NB4 (cell line): Measurements from ENCODE around the gene ST6GALNAC2.
A peak's percentile ranks its signal among the peaks of the same experiment; 100 is the strongest.

ENCODE experiments used
- DNase-seq: peaks from one replicate; pipeline ENCODE4 v3.0.0; 2010; ENCODE audit warnings: low read depth
- H3K4me3 ChIP-seq: one replicate; pipeline ENCODE4 v1.5.1; 2011; ENCODE audit warnings: mild to moderate bottlenecking, low read depth, low read length, moderate library complexity
- CTCF ChIP-seq: IDR thresholded peaks from one replicate; pipeline ENCODE4 v1.5.1; 2012; ENCODE audit warnings: low read depth, low read length
- MAX ChIP-seq: IDR thresholded peaks from 2 replicates; pipeline ENCODE4 v1.6.1; 2011; ENCODE audit warnings: low read depth, low read length
- MYC ChIP-seq: IDR thresholded peaks from 2 replicates; pipeline ENCODE4 v1.6.1; 2011; ENCODE audit warnings: low read depth, low read length
- POLR2A ChIP-seq: IDR thresholded peaks from 2 replicates; pipeline ENCODE4 v1.6.1; 2011; ENCODE audit warnings: mild to moderate bottlenecking; ENCODE audit not compliant: insufficient read length; ENCODE audit errors: extremely low read depth

ST6GALNAC2 gene

DNA sequence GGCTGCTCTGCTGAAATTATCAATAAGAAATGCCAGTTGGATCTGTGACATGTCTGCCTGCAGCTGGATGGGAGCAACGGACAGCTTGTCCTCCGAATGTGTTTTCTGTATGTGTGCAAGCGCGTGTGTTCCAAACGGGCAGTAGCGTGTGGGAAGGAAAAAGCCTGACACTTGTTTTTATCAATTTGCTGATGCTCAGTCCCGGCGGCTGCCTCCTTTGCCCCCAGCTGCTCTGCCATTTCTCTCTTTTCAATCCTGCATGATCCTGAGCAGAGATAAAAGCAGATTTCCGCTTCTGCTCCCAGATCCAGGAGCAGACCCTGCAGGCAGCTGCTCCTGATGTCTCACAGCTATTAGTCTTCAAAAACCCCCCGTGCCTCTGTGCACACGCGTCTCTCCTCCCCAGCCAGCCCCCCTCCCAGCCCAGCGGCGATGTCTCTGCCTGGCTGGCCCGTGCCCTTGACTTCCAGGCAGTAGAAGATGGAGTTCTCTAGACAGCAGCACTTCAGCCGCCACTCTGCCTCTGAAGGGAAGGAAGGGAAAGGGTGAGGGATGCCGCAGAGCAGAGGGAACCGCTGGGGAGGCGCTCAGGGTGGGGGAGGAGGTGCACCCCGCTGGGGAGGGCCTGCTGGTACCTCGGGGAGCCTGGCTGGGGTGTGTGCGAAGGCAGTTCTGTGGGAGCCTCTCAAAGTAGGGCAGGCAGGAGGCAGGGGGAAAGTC, 41.7 kb downstream of the ST6GALNAC2 start:
- no peak overlapping the region for H3K4me3 ChIP-seq
- TF ChIP-seq POLR2A, result no peak
- no peak for TF ChIP-seq MAX
- TF ChIP-seq CTCF, result no peak
- peak; percentile 29 for DNase-seq

GRCh38 chr17:76543482-76543825, 42.2 kb downstream of the ST6GALNAC2 start:
- DNase-seq, result no peak
- H3K4me3 ChIP-seq, result no peak overlapping the region
- TF ChIP-seq POLR2A (no peak), MAX (no peak), CTCF (no peak), MYC (no peak)

- no peak for DNase-seq
- no peak for TF ChIP-seq CTCF
- no peak for TF ChIP-seq POLR2A
- no peak for TF ChIP-seq MAX
- H3K4me3 ChIP-seq, result no peak overlapping the region
Observed at GRCh38 chr17:76542984-76543383, 42.7 kb downstream of the ST6GALNAC2 start.

DNA sequence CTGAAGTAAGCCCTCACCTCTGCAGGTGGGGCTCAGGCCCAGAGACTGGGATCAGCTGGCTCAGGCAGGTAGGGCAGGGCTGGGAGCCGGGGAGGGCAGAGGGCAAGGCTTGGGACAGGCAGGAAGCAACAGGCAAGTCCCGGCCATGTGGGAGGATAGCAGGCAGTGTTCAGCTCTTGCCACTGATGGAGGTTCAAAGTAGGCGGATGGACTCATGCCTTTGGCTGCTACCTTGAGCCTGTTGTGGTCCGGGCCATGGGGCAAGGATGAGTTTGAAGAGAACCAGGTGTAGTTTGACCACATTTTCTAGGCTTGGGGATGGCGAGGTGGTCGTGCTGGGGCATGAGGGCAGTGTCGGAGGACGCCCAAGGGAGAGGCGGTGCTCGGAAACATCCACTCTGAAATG, 43.1 kb downstream of the ST6GALNAC2 start:
- H3K4me3 ChIP-seq, result no peak overlapping the region
- no peak for DNase-seq
- TF ChIP-seq MAX (no peak), MYC (no peak), POLR2A (no peak), CTCF (no peak)

DNA sequence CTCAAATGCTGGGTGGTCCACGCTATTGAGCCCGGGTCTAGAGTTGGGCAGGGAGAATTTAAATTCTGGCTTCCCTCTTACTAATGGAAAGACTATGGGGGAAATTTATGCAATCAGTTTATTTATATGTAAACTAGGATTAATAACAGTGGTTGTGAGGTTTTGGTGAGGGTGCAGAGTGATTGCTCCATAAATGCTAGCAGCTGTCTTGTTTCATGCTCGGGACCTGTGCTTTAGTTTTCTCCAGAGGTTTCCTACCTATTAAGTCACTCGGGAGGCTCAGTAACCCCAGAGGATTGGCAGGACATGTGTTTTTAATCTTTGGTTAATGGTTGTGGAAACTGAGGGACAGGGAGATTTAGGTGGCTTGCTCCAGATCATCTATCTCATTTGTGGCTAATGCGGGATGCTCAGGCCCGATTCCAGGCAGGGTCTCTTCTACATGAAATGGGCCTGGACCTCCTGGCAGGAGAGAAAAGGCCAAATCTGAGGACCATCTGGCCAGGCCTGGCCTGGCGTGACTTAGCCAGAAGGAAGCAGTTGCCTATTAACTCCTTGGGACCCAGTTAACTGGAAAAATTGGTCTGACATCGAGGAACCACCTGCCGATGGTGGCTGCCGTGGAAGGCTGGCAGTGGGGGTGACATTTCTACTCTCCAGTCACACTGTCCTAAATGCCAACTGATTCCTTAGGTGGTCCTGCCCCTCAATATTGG, 43.8 kb downstream of the ST6GALNAC2 start:
- no peak for DNase-seq
- no peak for TF ChIP-seq MAX
- no peak for TF ChIP-seq CTCF
- no peak for TF ChIP-seq POLR2A
- TF ChIP-seq MYC, result no peak
- no peak overlapping the region for H3K4me3 ChIP-seq
